ENCODE data around the gene TBC1D8.

TBC1D8 gene

DNA sequence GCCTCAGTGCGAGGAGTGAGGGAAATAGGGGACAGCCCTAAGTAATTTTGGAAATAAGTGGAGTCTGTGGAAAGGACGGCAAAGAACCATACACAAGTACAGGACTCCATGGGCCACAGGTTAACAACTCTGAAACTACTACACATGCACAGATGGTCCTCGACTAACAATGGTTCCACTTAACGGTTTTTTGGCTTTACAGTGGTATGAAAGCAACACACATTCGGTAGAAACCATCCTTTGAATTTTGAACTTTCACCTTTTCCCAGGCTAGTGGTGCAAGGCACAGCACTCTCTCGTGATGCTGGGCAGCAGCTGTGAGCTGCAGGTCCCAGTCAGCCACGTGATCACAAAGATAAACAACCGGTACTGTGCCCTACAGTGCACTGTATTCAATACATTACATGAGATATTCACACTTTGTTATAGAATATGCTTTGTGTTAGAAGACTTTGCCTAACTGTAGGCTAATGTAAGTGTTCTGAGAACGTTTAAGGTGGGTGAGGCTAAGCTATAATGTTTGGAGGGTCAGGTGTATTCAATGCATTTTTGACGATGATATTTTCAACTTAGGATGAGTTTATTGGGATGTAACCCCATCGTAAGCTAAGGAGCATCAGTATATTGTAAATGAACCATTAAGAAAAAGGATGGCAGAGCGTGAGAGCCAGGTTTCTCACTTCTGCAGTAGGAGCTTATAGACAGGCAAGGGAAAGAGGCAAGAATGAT, 44.6 kb downstream of the TBC1D8 start:
- no peak overlapping the region for H3K4me3 ChIP-seq (ENCODE audit: low read length)
- no peak for TF ChIP-seq ZNF274 (IDR thresholded peaks at IDR 0.05; ENCODE audit: low read depth, low read length)

GRCh38 chr2:101105654-101106053, 45.5 kb downstream of the TBC1D8 start:
- no peak for TF ChIP-seq ZNF274 (IDR thresholded peaks at IDR 0.05; ENCODE audit: low read depth, low read length)
- H3K4me3 ChIP-seq (ENCODE audit: low read length), result no peak overlapping the region

- no peak for TF ChIP-seq ZNF274 (IDR thresholded peaks at IDR 0.05; ENCODE audit: low read depth, low read length)
- no peak overlapping the region for H3K4me3 ChIP-seq (ENCODE audit: low read length)
Observed at GRCh38 chr2:101097638-101098037, 53.5 kb downstream of the TBC1D8 start.

DNA sequence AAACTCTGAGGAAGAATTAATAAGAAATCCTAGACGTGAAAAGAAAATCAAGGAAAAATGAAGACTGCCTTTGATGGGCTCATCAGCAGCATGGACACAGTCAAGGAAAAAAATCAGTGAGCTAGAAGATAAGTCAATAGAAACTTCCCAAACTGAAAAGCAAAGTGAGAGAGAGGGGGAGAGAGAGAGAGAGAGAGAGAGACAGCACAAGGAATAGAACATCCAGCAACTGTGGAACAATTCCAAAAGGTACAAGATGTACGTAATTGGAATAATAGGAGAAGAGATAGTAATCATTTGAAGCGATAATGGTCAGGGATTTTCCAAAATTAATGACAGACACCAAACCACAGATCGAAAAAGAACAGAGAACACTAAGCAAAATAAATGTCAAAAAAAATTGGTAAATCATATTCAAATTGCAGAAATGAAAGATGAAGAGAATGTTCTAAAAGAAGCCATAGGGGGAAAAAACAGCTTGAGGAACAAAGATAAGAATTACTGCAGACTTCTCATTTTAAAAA, 54.5 kb downstream of the TBC1D8 start:
- TF ChIP-seq ZNF274 (IDR thresholded peaks at IDR 0.05; ENCODE audit: low read depth, low read length), result no peak
- no peak overlapping the region for H3K4me3 ChIP-seq (ENCODE audit: low read length)

DNA sequence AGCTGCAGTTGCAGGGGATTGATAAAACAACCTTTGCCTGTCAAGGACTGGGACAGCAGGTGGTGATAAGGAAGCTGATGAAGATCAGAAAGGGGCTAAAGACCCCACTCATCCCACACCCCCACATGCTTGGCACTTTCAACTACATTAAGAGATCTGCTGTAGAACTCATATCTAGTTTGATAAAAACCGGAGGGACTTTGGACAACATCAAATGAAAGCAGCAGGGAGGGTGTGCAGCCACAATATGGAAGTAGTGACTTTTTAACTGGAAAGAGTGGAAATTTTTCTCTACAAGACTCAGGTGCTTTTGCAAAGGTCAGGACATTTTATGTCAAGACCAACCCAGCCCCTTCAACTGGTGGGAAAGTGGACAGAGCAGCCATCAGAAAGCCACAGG, 56.8 kb downstream of the TBC1D8 start:
- H3K4me3 ChIP-seq (ENCODE audit: low read length), result no peak overlapping the region
- no peak for TF ChIP-seq ZNF274 (IDR thresholded peaks at IDR 0.05; ENCODE audit: low read depth, low read length)

GRCh38 chr2:101089942-101090799, 61.0 kb downstream of the TBC1D8 start:
- TF ChIP-seq ZNF274 (IDR thresholded peaks at IDR 0.05; ENCODE audit: low read depth, low read length), result no peak
- no peak overlapping the region for H3K4me3 ChIP-seq (ENCODE audit: low read length)

DNA sequence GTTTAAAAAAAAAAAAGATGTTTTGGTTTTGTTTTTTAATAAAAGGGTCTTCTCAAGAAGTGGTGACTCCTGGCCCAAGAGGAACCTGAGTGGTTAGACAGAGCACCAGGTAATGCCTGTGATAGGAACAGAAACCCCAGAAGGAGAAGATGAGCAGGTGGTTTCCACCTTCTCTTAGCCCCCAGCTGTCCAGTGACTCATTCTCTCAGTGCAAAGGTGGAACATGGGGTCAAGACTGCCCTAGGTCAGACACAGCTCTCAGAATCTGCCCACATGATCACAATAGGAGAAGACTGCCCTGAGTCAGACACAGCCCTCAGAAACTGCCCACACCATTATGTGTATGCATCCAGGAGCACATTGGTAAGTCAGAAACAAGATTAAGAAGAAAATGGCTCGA, 61.8 kb downstream of the TBC1D8 start:
- TF ChIP-seq ZNF274 (IDR thresholded peaks at IDR 0.05; ENCODE audit: low read depth, low read length), result no peak
- no peak overlapping the region for H3K4me3 ChIP-seq (ENCODE audit: low read length)

- no peak for TF ChIP-seq ZNF274 (IDR thresholded peaks at IDR 0.05; ENCODE audit: low read depth, low read length)
- H3K4me3 ChIP-seq (ENCODE audit: low read length), result no peak overlapping the region
Observed at GRCh38 chr2:101087638-101088037, 63.5 kb downstream of the TBC1D8 start.

DNA sequence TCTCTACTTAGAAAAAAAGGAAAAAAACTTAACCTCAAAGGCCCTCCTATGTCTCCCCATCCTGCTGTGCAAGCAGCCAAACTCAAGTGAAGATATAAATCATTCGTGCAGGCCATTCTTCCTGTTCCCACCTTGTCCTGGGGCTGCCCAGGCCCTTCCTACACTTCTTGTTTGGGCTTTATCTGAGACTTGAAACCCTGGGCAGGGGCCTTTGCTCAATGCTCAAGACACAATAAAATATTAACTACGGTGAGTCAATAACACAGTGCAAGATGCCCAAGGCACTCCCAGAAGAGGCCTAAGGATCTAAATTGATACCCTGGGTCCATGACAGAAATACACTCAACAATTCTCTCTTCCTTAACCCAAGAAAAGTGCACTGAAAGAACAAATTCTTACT, 67.6 kb downstream of the TBC1D8 start:
- H3K4me3 ChIP-seq (ENCODE audit: low read length), result no peak overlapping the region

DNA sequence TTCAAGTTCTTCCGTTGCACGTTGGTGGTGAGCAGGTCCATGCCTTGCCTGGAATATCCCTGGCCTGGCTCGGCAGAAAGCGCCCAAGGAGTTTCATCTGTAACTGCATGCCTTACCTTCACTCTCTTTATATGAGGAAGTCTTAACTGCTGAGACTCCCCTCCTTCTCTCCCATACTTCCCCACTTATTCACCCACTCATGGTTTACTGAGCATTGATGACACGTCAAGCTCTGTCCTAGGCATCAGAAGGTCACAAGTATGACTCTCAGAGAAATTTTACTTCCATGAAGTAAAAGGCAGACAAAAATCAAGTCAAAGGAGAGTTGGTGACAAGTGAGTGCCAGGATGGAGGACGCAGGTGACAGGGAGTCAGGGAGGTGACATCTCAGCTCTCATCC, 68.2 kb downstream of the TBC1D8 start:
- no peak overlapping the region for H3K4me3 ChIP-seq (ENCODE audit: low read length)
- no peak for TF ChIP-seq ZNF274 (IDR thresholded peaks at IDR 0.05; ENCODE audit: low read depth, low read length)

More for the DNA sequence above, 67.6 kb downstream of the TBC1D8 start:
- no peak for TF ChIP-seq ZNF274 (IDR thresholded peaks at IDR 0.05; ENCODE audit: low read depth, low read length)

DNA sequence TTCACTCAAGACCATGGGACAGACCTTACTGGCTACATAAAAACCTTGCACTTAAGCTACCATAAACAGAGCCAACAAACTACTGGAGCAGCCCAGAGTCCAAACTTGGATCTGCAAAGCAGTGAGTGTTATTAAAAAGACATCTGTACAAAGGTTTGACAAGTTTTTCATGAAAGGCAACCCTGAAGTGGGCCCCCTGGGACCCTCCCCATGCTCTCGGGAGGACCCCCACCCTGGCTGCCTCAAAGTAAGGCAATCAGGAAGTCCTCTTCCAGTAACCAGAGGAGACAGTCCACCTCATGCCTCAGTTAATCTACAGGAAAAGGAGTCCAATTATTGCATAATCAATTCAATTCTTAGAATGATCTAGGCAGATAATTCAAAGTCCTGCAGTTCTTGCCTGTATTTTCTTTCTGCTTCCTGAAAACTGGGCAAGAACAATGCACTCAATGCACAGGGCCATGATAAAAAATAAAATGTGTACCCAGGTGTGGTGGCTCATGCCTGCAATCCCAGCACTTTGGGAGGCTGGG, 69.7 kb downstream of the TBC1D8 start:
- no peak for TF ChIP-seq ZNF274 (IDR thresholded peaks at IDR 0.05; ENCODE audit: low read depth, low read length)
- H3K4me3 ChIP-seq (ENCODE audit: low read length), result no peak overlapping the region

DNA sequence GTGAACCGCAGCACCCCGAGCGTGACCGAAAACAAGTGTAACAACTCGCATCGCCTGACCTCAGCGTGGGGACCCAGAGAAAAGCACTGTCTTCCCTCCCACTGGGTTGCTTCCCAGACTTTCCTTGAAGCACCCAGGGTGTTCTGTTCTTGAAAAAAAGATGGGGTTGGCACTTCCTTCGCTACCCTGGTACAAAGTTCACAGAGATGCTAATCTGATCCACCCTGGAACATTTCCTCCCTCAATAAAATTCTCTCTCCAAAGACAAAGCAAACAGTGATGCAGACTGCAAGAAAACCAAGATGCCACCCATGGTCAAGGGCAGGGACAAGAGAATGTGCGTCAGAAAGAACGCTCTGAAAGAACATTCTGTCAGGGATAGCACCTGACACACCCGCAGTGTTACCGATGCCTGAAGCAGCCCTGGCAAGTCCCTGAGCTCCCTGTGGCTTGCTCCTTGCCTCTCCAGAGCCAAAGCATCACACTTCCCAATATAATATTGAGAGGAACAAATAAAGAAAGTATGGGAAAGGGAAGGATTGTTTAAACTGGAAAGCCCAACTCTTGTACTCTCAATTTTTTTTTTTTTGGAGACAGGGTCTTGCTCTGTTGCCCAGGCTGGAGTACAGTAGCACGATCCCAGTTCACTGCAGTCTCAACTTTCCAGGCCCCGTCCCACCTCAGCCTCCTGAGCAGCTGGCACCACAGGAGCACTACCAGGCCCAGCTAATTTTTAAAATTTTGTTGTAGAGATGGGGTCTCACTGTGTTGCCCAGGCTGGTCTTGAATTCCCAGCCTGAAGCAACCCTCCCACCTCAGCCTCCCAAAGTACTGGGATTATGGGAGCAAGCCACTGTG, 70.7 kb downstream of the TBC1D8 start:
- TF ChIP-seq ZNF274 (IDR thresholded peaks at IDR 0.05; ENCODE audit: low read depth, low read length), result no peak
- no peak overlapping the region for H3K4me3 ChIP-seq (ENCODE audit: low read length)

DNA sequence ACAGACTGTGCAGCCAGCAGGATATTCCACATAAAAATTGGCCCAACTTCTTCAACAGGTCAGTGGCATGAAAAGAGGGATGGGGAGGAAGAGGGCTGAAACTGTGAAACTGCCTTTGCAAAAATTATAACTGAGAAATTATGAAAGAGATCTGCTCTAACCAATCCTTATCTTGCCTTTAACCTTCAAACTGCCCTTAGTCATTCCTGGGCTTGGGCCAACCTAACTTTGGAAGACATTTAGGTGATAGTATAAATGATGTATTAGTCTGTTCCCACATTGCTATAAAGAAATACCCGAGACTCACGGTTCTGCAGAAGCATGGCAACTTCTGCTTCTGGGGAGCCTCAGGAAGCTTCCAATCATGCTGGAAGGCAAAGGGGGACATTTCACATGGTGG, 74.6 kb downstream of the TBC1D8 start:
- H3K4me3 ChIP-seq (ENCODE audit: low read length), result no peak overlapping the region
- TF ChIP-seq ZNF274 (IDR thresholded peaks at IDR 0.05; ENCODE audit: low read depth, low read length), result no peak
